IPS-NIHi11 (cell line): ENCODE measurements around the gene KRR1.
"Not testable (repeated sequence)": the region's sequence is repeated elsewhere in the genome, so short reads cannot be mapped to it uniquely, and the experiment has no call there.

Source experiments
- DNase-seq: peaks from one replicate; pipeline ENCODE4 v3.0.0; 2012; ENCODE audit warnings: mixed read lengths, low spot score

The KRR1 gene

DNA sequence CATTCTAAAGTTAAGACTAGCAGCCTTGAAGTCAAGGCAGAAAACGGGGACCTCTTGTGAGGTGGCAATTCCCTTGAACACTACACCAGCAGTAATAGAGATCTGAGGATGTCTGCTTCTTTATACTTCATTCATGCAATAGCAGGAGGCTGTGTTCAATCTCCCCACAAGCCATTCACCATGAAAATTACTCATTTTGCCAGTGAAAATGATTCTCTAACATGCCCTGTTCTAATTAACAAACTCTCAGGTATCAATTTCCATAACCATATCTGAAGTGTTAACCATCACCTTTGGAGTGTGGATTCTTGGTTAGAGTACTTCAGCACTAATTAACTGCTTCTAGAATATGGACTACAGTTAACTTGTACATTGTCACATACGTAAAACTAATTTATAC lies 34.3 kb downstream of the KRR1 start:
- no peak for DNase-seq

DNA sequence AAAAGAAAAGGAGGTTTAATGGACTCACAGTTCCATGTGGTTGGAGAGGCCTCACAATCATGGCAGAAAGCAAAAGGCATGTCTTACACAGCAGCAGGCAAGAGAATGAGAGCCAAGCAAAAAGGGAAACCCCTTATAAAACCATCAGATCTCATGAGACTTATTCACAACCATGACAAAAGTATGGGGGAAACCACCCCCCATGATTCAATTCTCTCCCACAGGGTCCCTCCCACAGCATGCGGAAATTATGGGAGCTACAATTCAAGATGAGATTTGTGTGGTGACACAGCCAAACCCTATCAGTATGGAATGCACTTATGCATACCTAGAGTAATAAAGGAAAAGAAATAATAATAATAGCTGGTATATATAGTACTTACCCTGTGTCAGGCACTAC lies 35.3 kb downstream of the KRR1 start:
- DNase-seq: no peak

DNA sequence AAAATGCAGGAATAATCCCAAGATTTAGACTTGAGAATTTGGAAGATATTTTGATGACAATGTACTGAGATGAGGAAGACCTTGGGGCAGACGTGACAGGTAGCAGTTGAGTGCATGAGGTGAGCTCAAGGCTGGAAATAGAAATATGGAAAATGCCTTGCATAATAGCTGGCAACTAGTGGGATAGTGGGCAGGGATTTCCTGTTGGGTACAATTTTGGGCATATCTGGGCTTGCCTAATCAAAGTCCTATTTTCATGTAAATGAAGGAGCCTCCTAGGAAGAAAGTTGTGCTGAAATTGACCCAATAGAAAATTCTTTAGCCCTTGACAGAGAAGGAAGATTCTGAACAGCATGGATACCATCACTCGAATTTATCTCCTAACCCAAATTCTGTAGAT lies 37.3 kb downstream of the KRR1 start:
- DNase-seq: no peak

DNA sequence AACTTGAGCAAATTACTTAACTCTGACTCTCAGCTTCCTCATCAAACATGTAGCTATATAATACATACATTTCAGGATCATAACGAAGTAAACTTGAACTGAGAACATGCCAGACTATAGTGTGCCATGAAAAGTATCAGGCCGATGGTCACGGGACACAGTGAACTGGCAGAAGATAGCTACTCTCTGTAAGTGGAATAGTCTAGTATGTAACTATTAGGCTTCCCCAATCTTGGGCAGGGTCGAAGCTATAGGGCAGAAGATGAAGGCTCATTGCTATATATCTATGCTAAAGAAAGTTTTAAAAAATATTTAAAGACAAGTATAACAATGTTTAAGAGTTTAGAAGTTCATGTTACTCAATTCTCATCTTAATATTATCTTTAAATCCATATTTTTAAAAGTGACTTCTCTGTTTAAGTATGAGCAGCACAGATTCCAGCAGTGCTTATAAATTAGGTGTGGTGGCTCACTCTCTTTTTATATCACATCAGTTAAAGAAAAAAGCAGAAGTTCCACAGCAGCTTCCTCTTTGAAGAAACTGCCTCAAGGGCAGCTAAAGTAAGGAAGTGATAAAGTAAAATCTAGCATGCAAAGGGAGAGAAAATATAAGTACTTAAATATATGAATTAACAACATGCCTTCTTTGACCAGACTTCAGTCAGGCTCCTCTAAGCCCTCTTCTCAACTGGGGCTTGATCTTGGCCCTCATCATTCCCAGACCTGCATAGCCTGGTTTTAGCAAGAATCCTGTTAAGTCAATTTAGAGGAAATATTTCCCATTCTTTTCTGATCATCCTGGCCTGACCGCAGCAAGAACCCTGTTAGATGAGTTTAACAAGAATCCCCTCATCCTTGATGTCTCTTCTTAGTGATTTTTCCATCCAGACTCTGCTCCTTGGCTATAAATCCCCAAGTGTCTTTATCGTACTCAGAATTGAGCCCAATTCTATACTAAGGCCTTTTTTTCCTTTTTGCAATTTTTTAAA lies 39.2 kb downstream of the KRR1 start:
- no peak for DNase-seq

DNA sequence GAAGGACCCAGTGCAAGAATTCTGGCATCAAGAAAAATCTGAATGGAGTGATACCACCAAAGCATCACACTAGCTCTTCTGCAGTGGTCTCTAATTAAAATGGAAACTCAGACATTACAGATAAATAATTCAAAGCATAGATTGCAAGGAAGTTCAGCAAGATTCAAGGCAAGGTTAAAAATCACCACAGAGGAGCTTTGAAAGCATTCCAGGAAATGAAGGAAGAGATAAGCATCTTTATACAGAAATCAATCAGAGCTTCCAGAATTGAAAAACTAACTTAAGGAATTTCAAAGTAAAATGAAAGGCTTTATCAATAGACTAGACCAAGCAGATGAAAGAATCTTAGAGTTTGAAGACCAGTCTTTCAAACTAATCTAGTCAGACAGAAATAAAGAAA lies 51.2 kb downstream of the KRR1 start:
- no peak for DNase-seq

DNA sequence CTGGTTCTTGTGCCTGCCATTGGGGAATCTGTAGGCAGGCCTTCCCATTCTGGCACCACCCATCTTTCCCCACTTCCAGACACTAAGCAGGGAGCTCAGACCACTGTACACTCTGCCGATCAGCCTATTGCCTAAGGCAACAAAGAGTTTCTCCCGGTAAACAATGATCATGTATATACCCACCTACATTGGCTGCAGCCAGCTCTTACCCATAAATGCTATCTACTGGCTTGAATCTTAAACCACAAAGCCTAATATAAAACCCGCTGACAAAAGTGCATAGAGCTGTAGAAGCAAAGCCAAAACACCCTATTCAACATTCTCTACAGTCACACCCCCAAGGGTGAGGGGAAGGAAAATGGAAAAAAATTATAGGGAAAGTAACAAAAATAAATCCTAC lies 51.7 kb downstream of the KRR1 start:
- DNase-seq: no peak

DNA sequence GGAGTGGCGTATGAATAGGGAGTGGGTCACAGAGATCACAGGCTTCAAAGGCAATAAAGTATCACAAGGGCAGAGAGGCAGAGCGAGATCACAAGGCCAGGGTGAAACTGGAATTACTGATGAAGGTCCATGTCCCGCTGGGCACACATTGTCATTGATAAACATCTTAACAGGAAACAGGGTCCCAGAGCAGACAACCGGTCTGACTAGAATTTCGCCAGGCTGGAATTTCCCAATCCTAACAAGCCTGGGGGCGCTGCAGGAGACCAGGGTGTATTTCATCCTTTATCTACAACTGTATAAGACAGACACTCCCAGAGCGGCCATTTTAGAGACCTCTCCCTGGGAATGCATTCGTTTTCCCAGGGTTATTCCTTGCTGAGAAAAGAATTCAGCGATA lies 53.5 kb downstream of the KRR1 start:
- not testable (repeated sequence) for DNase-seq

DNA sequence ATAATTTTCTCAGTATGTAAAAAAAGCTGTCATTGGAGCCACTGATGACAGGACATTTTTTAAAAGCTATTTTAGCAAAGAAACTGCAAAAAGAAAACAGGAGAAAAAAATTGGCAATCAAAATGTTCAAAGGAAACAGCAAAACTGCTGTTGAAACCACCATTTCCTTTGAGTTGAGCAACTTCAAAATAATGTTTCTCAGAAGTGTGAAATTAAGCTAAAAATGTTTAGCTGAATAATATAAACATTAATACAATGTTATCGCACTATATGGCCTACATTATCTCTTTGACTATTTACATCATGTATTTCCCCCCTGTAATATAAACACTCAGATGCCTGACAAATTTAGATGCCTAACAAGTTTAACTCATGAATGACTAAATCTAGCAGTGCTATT lies 54.2 kb downstream of the KRR1 start:
- no peak for DNase-seq

DNA sequence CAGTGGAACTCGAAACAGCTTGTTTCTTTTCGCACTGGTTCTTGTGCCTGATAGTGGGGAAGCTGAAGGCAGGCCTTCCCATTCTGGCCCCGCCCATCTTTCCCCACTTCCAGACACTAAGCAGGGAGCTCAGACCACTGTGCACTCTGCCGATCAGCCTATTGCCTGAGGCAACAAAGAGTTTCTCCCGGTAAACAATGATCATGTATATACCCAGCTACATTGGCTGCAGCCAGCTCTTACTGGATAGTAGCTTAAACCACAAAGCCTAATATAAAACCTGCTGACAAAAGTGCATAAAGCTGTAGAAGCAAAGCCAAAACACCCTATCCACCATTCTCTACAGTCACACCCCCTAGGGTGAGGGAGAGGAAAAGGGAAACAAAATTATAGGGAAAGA lies 55.6 kb downstream of the KRR1 start:
- no peak for DNase-seq

DNA sequence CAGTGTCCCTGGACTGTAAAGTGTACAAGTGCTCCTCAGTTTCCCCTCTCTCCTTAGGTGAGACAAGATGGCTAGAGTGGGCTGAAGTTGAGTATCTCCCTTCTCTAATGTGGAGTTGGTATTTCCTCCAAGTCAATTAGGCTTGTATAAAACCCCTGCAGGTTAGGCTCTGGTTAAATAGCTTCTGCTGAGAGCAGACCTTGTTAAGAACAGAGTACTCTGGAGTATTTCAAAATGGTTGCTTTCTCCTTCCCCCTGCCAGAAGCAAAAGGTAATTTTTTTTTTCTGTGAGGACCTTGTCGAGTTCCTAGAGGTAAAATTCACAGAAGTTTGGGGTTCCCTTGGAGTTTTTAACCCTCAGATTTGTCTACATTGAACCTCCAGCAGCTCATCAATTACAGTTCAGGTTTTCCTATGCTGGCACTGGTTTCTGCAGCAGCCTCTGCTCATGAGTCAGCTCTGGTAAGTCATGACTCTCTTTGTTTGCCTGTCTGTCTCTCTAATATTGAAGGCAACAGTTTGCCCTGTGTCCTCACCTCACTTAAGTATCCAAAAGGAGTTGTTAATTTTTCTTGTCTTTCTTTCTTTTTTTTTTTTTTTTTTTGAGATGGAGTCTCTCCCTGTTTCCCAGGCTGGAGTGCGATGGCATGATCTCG lies 58.6 kb downstream of the KRR1 start:
- DNase-seq: no peak

DNA sequence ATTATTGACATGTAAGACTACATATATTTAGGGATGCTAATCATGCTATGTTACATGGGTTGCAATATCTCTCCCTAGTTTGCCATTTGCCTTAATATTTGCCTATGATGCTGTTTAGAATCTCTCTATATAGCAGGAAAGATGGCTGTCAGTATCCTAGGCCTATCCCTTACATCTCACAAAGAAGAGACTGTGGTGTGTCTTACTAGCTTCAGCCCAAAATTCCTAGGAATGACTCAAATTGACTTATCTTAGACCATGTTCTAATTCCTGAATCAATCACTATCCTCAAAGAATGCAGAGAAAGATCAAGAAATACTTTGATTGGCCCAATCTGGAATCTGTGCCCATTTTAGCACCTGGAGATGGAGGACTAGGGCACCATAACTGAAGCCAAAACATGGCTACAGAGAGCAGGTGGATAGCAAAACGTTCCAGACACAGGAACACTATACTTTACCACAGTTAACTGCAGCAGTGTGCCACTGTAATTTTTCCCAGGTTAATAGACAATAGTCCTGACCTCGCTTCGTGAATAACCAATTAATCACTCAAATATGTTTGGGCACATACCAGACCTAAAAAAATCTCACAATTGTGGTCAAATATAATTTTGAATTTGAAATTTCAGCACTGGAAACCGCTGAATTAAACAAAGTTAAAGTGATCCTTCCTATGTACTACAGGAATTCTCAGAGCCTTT lies 63.6 kb downstream of the KRR1 start:
- no peak for DNase-seq

DNA sequence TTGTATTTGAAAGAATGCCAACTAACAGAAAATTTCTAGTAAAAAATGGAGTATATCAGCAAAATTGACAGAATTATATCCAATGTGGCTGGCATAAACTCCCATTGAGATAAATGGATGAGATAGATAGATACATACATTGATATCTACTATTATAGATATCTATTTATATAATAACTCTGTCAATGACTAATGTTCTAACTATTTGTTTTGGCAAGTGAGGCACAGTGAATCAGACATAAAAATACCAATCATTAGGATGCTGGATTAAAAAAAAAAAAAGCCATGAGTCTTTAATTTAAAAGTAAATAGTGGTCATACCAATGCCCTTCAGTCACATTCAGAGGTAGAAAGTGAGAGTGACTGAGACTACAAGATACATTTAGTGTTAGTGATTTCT lies 64.6 kb downstream of the KRR1 start:
- DNase-seq: no peak

DNA sequence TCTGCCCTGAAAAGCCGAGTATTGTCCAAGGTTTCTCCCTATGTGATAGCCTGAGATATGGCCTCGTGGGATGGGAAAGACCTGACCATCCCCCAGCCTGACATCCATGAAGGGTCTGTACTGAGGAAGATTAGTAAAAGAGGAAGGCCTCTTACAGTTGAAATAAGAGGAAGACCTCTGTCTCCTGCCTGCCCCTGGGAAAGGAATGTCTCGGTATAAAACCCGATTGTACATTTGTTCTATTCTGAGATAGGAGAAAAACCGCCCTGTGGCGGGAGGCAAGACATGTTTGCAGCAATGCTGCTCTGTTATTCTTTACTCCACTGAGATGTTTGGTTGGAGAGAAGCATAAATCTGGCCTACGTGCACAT lies 66.3 kb downstream of the KRR1 start:
- not testable (repeated sequence) for DNase-seq

DNA sequence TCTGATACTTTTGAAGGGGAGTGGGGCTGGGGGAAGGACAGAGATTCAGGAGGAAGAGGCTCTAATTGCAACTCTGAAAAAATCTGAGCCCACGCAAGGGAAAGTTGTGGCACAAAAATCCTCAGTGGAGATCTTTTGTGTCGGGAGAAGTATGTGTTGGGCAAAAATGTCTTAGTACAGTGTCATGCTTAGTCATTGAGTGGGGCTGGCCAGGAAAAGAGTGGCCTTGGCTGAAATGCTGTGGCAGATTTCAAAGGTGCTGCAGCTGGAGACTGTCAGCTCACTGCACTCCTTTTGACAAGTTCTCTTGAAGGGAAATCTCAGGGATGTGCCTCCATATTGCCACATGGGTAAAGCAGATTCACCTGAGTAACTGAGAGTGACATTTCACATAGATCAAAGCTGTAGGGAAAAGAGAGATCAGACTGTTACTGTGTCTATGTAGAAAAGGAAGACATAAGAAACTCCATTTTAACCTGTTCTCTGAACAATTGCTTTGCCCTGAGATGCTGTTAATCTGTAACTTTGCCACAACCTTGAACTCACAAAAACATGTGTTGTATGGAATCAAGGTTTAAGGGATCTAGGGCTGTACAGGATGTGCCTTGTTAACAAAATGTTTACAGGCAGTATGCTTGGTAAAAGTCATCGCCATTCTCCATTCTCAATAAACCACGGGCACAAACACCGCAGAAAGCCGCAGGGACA lies 66.8 kb downstream of the KRR1 start:
- DNase-seq: no peak

DNA sequence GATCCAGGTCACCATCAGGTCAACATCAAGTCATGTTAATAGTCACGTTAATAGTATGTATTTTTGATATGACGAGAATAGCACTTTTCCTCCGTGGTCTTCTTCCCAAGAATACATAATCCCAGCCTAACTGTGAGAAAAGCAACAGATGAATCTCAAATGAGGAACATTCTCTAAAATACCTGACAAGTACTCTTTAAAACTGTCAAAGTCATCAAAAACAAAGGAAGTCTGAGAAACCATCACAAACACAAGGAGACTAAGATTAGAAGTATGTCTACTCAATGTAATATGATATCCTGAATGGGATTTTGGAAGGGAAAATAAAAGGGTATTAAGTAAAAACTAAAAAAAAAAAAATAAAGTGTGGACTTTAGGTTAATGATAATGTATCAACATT lies 67.7 kb downstream of the KRR1 start:
- DNase-seq: no peak

DNA sequence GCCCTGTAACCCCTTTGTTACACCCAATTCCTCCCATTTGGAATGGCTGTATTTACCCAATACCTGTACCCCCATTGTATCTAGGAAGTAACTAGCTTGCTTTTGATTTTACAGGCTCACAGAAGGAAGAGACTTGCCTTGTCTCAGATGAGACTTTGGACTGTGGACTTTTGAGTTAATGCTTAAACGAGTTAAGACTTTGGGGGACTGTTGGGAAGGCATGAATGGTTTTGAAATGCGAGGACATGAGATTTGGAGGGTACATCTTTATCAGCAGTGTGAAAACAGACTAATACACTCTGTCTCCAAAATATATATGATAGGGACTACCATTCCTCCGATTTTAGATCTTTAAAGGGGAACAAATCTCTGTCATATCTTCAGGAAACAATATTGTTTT lies 69.0 kb downstream of the KRR1 start:
- DNase-seq: not testable (repeated sequence)

DNA sequence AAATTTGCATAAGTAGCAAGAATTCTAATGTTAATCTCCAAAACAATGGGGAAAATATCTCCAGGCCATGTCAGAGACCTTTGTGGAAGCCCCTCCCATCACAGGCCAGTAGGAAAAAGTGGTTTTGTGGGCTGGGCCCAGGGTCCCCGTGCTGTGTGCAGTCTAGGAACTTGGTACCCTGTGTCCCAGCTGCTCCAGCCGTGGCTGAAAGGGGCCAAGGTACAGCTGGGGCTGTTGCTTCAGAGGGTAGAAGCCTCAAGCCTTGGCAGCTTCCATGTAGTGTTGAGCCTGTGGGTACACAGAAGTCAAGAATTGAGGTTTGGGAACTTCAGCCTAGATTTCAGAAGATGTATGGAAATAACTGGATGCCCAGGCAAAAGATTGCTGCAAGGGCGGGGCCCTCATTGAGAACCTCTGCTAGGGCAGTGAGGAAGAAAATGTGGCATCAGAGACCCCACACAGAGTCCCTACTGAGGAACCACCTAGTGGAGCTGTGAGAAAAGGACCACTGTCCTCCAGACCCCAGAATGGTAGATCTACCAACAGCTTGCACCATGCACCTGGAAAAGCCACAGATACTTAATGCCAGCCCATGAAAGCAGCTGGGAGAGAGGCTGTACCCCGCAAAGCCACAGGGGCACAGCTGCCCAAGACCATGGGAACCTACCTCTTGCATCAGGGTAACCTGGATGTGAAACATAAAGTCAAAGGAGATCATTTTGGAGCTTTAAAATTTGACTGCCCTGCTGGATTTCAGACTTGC lies 69.5 kb downstream of the KRR1 start:
- not testable (repeated sequence) for DNase-seq
